Esophagus muscularis mucosa (tissue), 4 donors: ENCODE results near the gene EVC.

Experiments
- CTCF ChIP-seq, 3 experiments: fragments of 200-600 bp in 2 of 3; fragments of 450-650 bp in 1 of 3; sonication (generic) in 2 of 3; IDR thresholded peaks; one replicate each; pipeline ENCODE4 v1.5.1; 2017 to 2019; ENCODE audit warnings: antibody characterized with exemption in 3 of 3, mild to moderate bottlenecking in 2 of 3, moderate library complexity in 1 of 3
- EP300 ChIP-seq: sonication (generic); formaldehyde crosslinking; IDR thresholded peaks from one replicate; pipeline ENCODE4 v1.6.1; 2017; ENCODE audit warnings: antibody characterized with exemption
- POLR2A ChIP-seq: fragments of 450-650 bp; IDR thresholded peaks from one replicate; pipeline ENCODE4 v1.6.1; 2017; ENCODE audit warnings: antibody characterized with exemption, moderate library complexity, mild to moderate bottlenecking, low read depth
- POLR2AphosphoS5 ChIP-seq, 2 donors: sonication (generic); formaldehyde crosslinking; IDR thresholded peaks; one replicate each; pipeline ENCODE4 v1.6.1; 2017; ENCODE audit warnings: antibody characterized with exemption in 2 of 2

GRCh38 chr4:5693871-5694270, 17.1 kb upstream of the EVC start:
- TF ChIP-seq CTCF (IDR thresholded peaks at IDR 0.05) (no peak), POLR2A (no peak), POLR2AphosphoS5 (IDR thresholded peaks at IDR 0.05) (no peak), EP300 (no peak)
